ENCODE measurements around the gene PRDX5. TPM values are rescaled to one million over a fixed set of nuclear protein-coding genes. Genes with fewer than 3 reads are reported as not detected.

The PRDX5 gene
- total RNA-seq, 1 experiment from 2014 or later: 206 TPM

DNA sequence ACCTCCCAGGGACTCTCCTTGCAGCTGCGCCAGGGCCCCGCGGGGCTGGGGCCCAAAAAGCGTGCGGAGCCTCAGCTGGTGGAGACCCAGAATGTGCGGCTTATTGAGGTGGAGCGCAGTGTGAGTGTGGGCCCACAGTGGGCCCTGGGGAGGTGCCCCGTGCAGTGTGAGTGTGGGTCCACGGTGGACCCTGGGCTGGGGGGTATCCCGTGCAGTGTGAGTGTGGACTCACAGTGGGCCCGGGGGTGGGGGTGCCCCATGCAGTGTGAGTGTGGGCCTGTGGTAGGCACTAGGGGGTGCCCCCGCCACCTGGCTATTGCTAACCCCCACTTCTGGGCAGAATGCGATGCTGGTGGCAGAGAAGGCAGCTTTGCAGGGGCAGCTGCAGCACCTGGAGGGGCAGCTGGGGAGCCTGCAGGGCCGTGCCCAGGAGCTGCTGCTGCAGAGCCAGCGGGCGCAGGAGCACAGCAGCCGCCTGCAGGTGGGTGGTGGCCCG is 33.3 kb downstream of the PRDX5 start:
- intact Hi-C loops (cut with micrococcal nuclease; ENCODE audit: unreplicated experiment): no loop called here
- TF ChIP-seq EZH2 (IDR thresholded peaks at IDR 0.05; ENCODE audit: borderline replicate concordance, low read depth, low read length, poor library complexity, severe bottlenecking): no peak
- TF ChIP-seq, protein P1, sequence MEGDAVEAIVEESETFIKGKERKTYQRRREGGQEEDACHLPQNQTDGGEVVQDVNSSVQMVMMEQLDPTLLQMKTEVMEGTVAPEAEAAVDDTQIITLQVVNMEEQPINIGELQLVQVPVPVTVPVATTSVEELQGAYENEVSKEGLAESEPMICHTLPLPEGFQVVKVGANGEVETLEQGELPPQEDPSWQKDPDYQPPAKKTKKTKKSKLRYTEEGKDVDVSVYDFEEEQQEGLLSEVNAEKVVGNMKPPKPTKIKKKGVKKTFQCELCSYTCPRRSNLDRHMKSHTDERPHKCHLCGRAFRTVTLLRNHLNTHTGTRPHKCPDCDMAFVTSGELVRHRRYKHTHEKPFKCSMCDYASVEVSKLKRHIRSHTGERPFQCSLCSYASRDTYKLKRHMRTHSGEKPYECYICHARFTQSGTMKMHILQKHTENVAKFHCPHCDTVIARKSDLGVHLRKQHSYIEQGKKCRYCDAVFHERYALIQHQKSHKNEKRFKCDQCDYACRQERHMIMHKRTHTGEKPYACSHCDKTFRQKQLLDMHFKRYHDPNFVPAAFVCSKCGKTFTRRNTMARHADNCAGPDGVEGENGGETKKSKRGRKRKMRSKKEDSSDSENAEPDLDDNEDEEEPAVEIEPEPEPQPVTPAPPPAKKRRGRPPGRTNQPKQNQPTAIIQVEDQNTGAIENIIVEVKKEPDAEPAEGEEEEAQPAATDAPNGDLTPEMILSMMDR (conservative IDR thresholded peaks at IDR 0.05; ENCODE audit: low read depth, low read length): no peak
- H3K36me3 ChIP-seq (ENCODE audit: insufficient read depth, low read length, poor library complexity, severe bottlenecking): no peaks in the 10 kb centered on the region
- DNase-seq (ENCODE audit: low spot score): no peak
- no peaks in the 10 kb centered on the region for H3K9me3 ChIP-seq (ENCODE audit: low read depth, low read length, poor library complexity, severe bottlenecking)
- no peaks in the 10 kb centered on the region for H3K27me3 ChIP-seq (replicated peaks; ENCODE audit: insufficient read depth, low read depth, low read length, poor library complexity)
- peaks cover 8% of the 10 kb centered on the region for H3K4me1 ChIP-seq (ENCODE audit: insufficient read depth, low read length, poor library complexity, severe bottlenecking)
- H3K27ac ChIP-seq (ENCODE audit: low read depth, low read length, poor library complexity, severe bottlenecking): no peak overlapping the region
- no TSS peak for BruUV-seq (replicated peaks)
- CTCF ChIA-PET: interaction anchor here (0.7 kb wide), 1 partner anchor 44 kb away, joined by 4 read pairs; no protein-coding TSS in a partner anchor
- POLR2A ChIA-PET (ENCODE audit: low non-redundant PET): no interaction called here
- no peak overlapping the region for H3K4me3 ChIP-seq (ENCODE audit: low read depth, low read length, poor library complexity, severe bottlenecking)

DNA sequence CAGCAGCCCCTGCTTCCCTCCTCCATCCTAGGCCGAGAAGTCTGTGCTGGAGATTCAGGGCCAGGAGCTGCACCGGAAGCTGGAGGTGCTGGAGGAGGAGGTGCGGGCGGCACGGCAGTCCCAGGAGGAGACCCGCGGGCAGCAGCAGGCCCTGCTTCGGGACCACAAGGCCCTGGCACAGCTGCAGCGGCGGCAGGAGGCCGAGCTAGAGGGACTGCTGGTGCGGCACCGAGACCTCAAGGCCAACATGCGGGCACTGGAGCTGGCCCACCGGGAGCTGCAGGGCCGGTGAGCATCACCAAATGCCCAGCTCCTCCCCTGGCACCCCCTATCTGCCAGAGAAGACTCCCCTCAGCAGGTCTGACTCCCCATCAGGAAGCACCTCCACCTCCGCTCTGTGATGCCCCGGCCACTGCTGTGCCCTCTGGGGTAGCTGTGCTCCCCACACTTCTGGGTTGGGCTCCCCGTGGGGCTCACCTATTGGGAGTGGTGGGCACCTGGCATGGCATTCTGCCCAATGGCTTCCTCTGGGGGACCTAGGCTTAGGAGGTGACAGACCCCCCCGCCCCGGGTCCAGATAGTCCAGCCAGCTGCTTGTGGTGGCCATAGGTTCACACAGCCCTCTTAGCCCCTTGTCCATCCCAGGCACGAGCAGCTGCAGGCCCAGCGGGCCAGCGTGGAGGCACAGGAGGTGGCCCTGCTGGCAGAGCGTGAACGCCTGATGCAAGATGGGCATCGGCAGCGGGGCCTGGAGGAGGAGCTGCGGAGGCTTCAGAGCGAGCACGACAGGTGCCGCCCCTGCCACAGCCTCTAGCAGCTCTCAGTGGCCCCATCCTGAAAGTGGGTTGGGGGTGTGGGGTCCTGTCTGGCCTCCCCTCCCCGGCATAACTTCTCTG is 34.4 kb downstream of the PRDX5 start:
- intact Hi-C loops (cut with micrococcal nuclease; ENCODE audit: unreplicated experiment): no loop called here
- H3K27me3 ChIP-seq (replicated peaks; ENCODE audit: insufficient read depth, low read depth, low read length, poor library complexity): no peaks in the 10 kb centered on the region
- POLR2A ChIA-PET (ENCODE audit: low non-redundant PET): no interaction called here
- CTCF ChIA-PET: interaction anchor here (1.9 kb wide), 1 partner anchor 10 kb away, joined by 7 read pairs; no protein-coding TSS in a partner anchor
- BruUV-seq (replicated peaks): no TSS peak
- H3K4me1 ChIP-seq (ENCODE audit: insufficient read depth, low read length, poor library complexity, severe bottlenecking): peaks cover 11% of the 10 kb centered on the region
- DNase-seq (ENCODE audit: low spot score): no peak
- no peak overlapping the region for H3K27ac ChIP-seq (ENCODE audit: low read depth, low read length, poor library complexity, severe bottlenecking)
- H3K4me3 ChIP-seq (ENCODE audit: low read depth, low read length, poor library complexity, severe bottlenecking): no peak overlapping the region
- TF ChIP-seq EZH2 (IDR thresholded peaks at IDR 0.05; ENCODE audit: borderline replicate concordance, low read depth, low read length, poor library complexity, severe bottlenecking): no peak
- TF ChIP-seq, protein P1 (conservative IDR thresholded peaks at IDR 0.05; ENCODE audit: low read depth, low read length): no peak
- no peaks in the 10 kb centered on the region for H3K36me3 ChIP-seq (ENCODE audit: insufficient read depth, low read length, poor library complexity, severe bottlenecking)
- no peaks in the 10 kb centered on the region for H3K9me3 ChIP-seq (ENCODE audit: low read depth, low read length, poor library complexity, severe bottlenecking)

GRCh38 chr11:64352995-64353714 is 35.2 kb downstream of the PRDX5 start:
- POLR2A ChIA-PET (ENCODE audit: low non-redundant PET): no interaction called here
- no peak for DNase-seq (ENCODE audit: low spot score)
- Histone ChIP-seq H3K4me1 (ENCODE audit: insufficient read depth, low read length, poor library complexity, severe bottlenecking) (peaks cover 12% of the 10 kb centered on the region), H3K4me3 (ENCODE audit: low read depth, low read length, poor library complexity, severe bottlenecking) (no peak overlapping the region), H3K27ac (ENCODE audit: low read depth, low read length, poor library complexity, severe bottlenecking) (no peak overlapping the region), H3K9me3 (ENCODE audit: low read depth, low read length, poor library complexity, severe bottlenecking) (no peaks in the 10 kb centered on the region), H3K27me3 (replicated peaks; ENCODE audit: insufficient read depth, low read depth, low read length, poor library complexity) (no peaks in the 10 kb centered on the region), H3K36me3 (ENCODE audit: insufficient read depth, low read length, poor library complexity, severe bottlenecking) (no peaks in the 10 kb centered on the region)
- no peak for TF ChIP-seq EZH2 (IDR thresholded peaks at IDR 0.05; ENCODE audit: borderline replicate concordance, low read depth, low read length, poor library complexity, severe bottlenecking)
- TF ChIP-seq, protein P1 (conservative IDR thresholded peaks at IDR 0.05; ENCODE audit: low read depth, low read length): no peak
- intact Hi-C loops (cut with micrococcal nuclease; ENCODE audit: unreplicated experiment): no loop called here
- BruUV-seq (replicated peaks): no TSS peak
- CTCF ChIA-PET: interaction anchor here (0.8 to 2.7 kb wide), 3 partner anchors 11 to 149 kb away, joined by 4 to 29 read pairs (median 7); partner anchors contain the start of genes PRDX5 and TRMT112
